GM12801 (cell line): Measurements from ENCODE around the gene SIGLEC5.

ENCODE experiments used
- TF ChIP-seq, protein P1 (sequence below): IDR thresholded peaks from one replicate; pipeline ENCODE4 v1.5.1; 2011; ENCODE audit warnings: control low read depth; ENCODE audit not compliant: insufficient read length; ENCODE audit errors: extremely low read depth

Gene SIGLEC5

DNA sequence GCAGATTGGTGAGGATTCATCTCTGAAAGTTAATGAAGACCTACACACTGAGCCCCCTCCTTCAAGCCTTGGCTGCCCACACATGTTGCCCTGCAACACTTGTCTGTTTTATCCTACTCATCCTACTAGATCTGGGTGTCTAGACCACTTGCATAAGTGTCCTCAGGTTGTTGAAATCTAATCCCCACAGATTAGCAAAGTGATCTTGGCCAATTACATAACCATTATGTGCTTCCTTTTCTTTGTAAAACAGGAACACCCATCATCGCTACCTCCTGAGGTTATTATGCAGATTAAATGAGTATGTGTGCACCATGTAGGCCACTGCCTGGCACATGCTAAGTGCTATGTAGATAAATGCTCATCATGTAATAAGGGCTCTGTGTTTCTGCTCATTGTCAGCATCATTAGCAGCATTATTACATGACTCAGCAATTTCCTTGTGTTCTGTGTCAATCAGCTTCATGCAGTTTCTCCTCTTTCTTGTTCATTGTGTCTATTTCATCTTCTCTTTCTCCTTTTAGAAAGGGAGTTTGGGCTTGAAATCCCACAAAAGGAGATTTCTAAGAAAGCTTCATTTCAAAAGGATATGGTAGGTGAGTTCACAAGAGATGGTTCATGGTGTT lies 44.0 kb downstream of the SIGLEC5 start:
- TF ChIP-seq, protein P1, sequence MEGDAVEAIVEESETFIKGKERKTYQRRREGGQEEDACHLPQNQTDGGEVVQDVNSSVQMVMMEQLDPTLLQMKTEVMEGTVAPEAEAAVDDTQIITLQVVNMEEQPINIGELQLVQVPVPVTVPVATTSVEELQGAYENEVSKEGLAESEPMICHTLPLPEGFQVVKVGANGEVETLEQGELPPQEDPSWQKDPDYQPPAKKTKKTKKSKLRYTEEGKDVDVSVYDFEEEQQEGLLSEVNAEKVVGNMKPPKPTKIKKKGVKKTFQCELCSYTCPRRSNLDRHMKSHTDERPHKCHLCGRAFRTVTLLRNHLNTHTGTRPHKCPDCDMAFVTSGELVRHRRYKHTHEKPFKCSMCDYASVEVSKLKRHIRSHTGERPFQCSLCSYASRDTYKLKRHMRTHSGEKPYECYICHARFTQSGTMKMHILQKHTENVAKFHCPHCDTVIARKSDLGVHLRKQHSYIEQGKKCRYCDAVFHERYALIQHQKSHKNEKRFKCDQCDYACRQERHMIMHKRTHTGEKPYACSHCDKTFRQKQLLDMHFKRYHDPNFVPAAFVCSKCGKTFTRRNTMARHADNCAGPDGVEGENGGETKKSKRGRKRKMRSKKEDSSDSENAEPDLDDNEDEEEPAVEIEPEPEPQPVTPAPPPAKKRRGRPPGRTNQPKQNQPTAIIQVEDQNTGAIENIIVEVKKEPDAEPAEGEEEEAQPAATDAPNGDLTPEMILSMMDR = no peak

DNA sequence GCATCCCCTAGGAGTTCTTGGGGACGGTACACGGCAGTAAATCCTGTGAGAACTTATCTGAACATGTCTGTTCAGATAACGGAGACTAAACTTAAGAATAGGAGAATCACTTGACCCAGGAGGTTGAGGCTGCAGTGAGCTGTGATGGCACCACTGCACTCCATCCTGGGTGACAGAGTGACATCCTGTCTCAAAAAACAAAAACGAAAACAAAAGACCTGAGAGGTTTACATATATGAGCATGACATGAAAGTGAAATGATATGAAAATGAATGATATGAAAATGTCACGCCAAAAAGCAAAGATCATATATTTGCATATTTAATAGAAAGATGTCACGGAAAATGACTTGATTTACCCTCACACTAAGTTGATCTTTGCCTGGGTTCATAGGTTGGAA lies 53.4 kb downstream of the SIGLEC5 start:
- TF ChIP-seq, protein P1 = no peak

DNA sequence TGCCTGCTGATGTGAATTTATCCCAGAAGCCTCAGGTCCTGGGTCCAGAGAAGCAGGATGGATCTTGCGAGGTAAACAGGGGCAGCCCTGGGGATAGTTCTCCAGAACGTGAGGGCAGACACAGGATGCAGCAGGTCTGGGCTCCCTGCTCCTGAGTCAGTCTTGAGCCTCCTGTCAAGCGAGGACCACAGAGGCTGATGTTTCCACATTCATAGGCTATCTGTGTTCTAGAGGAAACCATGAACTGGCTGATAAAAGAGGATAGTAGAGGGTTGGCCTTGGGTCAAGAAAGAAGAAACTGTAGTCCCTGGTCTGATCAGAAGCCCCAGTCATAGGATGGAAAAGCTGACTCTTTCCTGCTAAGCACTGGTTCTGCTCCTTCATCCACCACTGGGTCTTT lies 56.9 kb downstream of the SIGLEC5 start:
- TF ChIP-seq, protein P1 = no peak

DNA sequence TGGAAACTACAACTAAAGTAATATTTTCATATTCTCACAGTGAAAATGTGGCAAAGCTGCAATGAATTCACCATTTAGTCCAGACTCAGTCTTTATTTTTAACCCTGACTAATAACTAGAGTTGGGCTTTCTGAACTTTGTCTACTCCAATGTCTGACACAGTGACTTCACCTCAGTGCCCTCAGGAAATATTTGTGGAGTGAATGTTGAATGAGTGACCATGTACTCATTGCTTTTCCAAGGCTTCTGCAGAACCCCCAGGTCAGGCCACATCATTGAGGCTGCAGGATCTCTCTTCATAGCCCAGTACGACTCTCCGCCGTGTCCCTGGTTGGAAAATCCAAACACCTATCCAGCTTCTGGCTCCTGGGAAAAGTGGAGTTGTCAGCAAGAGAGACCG lies 57.3 kb downstream of the SIGLEC5 start:
- TF ChIP-seq, protein P1 = no peak

DNA sequence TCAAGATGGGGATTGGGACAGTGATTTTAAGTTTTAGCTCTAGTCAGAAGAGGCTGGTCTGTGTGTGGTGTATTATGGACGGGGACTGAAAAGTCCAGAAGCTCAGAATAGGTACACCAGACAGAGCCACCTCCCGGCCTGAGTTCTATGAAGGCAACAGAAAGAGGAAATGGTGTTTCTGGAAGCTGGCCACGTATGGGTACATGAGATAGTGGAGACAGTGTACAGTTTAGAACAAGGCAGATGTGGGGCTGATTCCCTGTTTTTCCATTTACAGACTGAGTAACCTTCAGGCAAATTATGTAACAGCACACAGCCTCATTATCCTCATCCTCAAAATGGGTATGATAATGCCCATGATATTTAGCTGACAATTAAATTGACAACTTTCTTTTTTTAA lies 57.8 kb downstream of the SIGLEC5 start:
- TF ChIP-seq, protein P1 = no peak

DNA sequence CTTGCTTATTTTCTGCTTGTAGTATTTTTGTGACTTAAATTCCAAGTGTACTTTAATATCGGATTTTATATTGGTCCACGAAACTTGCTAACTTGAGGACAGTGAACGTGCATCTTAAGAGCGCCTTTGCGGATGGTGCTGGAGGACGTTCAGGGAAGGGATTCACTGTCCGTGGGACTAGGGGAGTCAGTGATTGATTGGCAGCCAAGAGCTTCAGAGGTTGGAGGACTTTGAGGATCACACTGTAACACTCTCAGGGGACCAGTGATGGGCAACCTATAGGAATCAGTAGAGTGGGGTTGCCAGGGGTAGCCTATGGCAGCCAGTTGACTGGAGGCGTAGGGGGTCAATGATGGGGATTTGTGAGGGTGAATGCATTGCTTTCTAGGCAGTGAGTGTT lies 58.6 kb downstream of the SIGLEC5 start:
- TF ChIP-seq, protein P1 = no peak

DNA sequence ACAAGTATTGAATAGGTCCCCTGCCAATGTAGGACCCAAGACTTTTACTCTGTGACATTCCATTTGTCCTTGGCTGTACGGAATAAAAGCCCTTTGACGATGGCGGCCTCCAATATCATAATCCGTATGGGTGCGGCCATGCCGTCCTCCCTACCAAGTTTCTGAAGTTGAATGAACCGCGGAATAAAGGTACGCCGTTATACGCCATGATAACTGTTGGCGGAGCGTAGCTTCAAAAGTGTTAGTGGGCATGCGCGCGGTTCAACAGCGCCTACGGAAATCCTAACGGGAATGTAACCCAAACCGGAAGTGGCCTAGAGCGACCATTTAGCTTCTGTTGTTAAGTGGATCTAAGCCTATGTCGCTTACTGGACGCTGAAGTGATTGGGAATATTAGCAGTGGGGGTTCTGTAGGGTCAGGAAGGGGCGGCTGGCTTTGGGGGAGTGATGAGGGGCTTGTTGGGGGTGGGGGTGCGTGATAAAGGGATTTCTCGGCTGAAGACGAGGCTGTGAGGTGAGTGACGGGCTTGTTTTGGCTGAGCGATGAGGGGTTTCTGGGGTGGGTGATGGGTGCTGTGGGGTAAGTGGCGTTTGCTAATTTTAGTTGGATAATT lies 59.1 kb downstream of the SIGLEC5 start, which contains the start of gene ZNF175:
Gene ZNF175, plus strand, starts transcription at position 322 of the 614 bp plus-strand sequence. CDS start 2,047 bp downstream, outside the sequence.
- TF ChIP-seq, protein P1 = no peak
